Tibial nerve (tissue), 3 donors: ENCODE measurements around the gene CRYBB1.

ENCODE experiments used
- CTCF ChIP-seq, 5 experiments: fragments of 200-600 bp in 3 of 5; fragments of 450-650 bp in 2 of 5; sonication (generic) in 3 of 5; IDR thresholded peaks; one replicate each; pipeline ENCODE4 v1.5.1; 2016 to 2019; ENCODE audit warnings: antibody characterized with exemption in 5 of 5, mild to moderate bottlenecking in 3 of 5, moderate library complexity in 2 of 5
- POLR2A ChIP-seq, 2 donors: fragments of 450-650 bp; IDR thresholded peaks; one replicate each; pipeline ENCODE4 v1.6.1; 2017; ENCODE audit warnings: antibody characterized with exemption in 2 of 2, mild to moderate bottlenecking in 2 of 2, moderate library complexity in 2 of 2

- TF ChIP-seq CTCF (IDR thresholded peaks at IDR 0.05) (no peak), POLR2A (IDR thresholded peaks at IDR 0.05) (no peak)
Observed at GRCh38 chr22:26568207-26568706, 49.6 kb downstream of the CRYBB1 start.
